HCEC 1CT (cell line): ENCODE data around the gene SLC35B2.
"Not testable (repeated sequence)": the region's sequence is repeated elsewhere in the genome, so short reads cannot be mapped to it uniquely, and the experiment has no call there.

Experiments
- DNase-seq: peaks from one replicate; pipeline ENCODE4 v3.0.0-alpha.2; 2017

Gene SLC35B2

GRCh38 chr6:44232676-44233566, 24.4 kb downstream of the SLC35B2 start:
- no peak for DNase-seq

- DNase-seq = not testable (repeated sequence)
These were observed 25.9 kb downstream of the SLC35B2 start for GRCh38 chr6:44231426-44231825.

- no peak for DNase-seq
These were observed 27.2 kb downstream of the SLC35B2 start for GRCh38 chr6:44230034-44230675.

GRCh38 chr6:44229376-44230033, 27.8 kb downstream of the SLC35B2 start:
- DNase-seq = no peak

DNA sequence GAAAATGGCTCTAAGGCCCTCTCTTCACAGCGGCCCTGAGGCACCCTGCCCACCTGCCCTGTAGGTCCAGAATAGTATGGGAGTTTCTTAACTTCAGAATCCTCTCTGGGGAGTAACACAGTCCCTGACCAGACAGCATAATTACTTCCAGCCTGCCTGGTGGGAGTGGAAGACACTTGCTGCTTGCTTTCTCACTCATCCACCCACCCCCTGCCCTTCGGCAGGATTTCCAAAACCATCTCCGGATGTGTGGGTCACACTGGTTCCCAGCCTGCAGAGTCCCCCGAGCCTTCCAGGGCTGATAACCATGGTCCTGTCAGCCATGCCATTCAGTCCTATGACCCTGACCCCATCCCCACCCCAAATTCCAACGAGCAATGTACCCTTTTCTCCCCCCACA, 28.5 kb downstream of the SLC35B2 start:
- no peak for DNase-seq

GRCh38 chr6:44228433-44228832, 28.9 kb downstream of the SLC35B2 start:
- no peak for DNase-seq

DNA sequence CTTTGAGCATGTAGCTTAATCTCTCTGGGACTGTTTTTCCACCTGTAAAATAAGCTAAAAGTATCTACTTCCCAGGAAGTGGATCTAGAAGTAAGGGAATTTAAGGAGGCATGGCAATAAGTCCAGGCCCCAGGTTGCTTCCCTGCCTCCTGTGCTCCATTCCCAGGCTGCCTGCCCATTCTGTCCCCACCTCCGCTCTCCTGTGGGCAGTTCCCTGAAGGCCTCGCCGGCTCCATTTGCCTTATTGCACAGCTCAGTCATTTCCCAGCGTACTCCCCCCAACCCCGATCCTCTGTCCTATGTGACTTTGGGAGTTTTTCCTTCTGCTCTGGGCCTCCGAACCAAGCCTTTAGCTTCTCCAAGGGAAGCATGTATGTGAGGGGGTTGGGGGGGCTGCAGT, 29.3 kb downstream of the SLC35B2 start:
- DNase-seq = no peak

- DNase-seq = no peak
These were observed 30.1 kb downstream of the SLC35B2 start for GRCh38 chr6:44227148-44227793.

DNA sequence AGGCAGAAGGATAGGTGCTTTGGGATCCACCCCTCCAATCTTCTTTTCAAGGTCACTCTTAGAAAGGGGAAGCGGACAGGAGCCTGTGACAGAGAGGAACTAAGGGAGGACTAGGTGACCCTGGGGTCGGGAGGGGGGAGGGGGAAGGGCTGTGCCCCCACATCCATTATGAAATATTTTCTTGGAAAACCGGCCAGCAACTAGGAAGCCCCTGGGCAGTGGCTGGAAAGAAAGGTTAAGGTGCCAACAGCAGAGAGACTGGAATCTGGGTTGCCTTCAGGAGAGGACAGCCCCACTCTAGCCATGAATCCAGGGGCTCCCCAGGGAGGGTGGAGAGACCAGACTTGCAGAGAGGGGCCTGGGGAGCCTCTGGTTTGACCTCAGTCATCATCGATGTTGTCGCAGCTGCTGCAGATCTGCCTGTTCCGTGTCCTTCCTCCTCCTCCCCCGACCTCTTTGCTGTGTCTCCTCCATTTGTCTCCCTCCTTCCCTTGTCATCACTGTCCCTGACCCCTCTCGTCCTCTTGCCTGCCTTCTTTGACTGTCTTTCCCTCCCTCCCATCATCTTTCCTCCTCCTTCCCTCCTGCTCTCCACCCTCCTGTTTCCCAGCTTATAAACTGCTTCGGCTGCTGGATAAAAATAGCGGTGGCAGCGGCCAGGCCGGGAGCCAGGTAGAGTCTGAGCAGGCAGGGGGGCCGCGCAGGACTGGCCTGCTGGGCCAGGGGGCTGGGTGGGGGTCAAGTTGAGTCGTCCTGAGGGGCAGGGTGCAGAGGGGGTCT, 30.8 kb downstream of the SLC35B2 start:
- no peak for DNase-seq

GRCh38 chr6:44225579-44226325, 31.6 kb downstream of the SLC35B2 start:
- no peak for DNase-seq

GRCh38 chr6:44224965-44225305, 32.4 kb downstream of the SLC35B2 start:
- DNase-seq = no peak

DNA sequence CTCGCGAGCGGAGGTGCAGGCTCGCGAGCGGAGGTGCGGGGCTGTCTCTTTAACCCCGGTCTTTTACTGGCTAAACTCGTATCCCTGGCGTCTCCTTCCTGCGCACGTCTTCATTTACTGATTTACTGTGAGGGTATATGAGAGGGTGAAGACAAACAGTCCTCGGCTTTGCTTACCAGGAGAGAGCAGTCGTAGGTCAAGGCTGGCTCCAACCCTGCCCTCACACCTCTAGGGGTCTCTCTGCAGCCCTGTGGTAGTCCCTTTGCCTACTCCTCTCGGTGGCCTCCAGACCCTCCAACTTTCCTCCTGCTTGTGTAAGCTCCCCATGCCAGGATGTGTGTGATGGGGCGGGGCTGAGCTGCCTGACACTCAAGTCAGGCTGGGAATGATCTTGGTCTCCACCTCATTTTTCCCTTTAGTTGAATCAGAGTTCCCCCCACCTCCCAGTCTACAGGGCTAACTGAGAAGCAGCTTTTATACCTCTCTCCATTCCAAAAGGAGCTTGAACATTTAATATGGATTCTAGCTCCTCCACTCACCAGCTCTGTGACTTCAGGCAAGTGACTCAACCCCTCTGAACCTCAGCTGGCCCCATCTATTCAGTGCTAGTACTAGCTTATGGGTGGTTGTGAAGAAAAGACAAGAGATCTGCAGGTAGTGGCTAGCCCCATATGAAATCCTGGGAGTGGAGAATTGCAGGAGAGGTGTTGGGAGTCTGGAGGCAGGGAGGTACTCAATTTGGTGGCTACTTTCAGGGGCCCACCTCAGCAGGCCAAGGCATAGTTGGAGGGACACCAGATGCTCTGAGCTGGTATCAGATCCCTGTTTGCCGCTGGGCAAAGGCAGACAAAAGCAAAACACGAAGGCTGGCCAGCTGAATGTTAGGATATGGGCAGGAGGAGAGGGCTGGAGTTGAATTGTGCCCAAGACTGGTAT, 33.0 kb downstream of the SLC35B2 start:
- DNase-seq = no peak

- peak; percentile 43 for DNase-seq
These were observed 33.9 kb downstream of the SLC35B2 start, which contains the start of gene SLC29A1 for GRCh38 chr6:44223319-44224028. TSS of gene SLC29A1 (plus strand) at chr6:44223595. CDS start at chr6:44227314, 3,719 bp downstream.

DNA sequence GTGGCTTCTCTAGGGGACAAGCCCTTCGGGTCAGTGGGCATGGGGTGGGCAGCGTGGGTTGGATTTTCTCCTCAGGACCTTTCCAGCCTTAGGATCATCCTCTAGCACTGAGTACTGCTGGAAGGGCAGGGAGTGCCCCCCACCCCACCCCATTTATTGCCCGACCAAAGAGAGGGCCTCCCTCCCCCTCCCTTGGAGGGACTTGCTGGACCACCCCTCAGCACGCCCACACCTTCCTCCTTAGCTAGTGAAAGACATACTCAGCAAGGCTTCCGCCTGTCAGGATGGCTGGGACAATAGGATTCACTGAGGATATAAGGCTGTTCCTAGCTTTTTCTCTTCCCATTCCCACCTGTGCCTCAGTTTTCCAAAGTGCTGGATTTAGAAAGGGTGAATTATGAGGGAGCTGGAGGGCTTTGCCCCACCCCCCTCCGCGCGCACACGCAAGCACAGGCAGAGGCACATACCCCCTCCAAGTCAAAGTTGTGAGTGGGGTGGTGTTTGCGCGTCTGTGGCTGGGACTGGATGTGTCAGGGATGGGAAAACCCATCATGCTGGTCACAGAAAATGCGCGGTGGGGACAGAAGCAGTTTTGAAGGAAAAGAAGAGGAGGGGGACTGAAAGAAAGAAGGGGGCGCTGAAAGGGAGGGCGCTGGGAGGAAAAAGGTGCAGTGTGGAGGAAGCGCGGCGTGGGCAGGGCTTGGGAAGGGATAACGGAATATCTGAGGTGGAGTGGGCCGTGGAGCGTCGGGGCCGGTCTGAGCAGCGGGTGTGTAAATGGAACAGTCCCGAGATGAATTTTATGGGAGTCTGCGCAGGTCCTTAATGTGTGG, 34.6 kb downstream of the SLC35B2 start:
- DNase-seq = peak; percentile 13

DNA sequence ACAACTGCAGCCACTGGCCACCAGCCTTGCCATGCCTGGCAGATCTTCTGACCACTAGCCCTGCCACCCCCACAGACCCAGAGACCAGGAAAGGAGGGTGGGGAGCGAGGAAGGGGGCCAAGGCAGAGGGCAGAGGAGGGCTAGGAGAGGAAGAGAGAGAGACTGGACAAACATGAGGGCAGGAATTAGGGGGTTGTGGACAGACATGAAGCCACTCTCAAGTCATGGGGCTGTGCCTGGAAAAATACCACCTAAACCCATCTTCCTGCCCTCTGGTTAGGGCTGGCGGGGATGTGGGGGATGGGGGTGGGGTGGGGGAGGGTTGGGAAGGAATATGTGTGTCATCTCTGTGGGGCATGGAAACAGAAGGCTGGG, 35.4 kb downstream of the SLC35B2 start:
- no peak for DNase-seq

DNA sequence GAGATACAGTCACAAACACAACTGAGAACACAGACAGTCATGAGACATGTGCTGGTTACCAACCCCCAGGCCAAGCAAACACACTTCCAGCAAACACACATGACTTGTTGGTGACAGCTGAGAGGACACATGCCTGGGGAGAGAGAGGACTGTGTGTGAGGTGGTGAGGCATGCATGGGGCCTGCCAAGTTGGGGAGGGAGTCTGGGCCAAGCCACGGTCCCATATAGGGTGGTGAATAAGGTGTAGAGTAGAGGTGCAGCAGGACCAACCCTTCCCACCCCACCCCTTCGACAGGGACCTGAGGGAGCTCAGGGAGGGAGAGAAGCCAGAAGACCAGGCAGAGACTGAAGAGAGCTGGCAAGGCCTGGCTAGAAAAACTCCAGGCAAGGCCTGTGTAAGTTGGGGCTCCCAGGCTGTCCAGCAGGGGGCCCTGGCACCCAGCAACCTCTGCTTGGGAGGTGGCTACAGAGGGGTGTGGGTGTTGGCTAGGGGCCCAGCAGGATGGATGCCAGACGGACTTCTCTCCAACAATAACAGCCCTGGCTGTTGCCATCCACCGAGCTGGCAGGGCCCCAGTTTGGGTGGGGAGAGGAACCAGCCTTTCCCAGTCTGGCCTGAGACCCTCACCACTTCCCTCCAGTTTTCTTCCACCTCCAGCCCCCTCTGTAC, 35.9 kb downstream of the SLC35B2 start:
- DNase-seq = peak; percentile 75

DNA sequence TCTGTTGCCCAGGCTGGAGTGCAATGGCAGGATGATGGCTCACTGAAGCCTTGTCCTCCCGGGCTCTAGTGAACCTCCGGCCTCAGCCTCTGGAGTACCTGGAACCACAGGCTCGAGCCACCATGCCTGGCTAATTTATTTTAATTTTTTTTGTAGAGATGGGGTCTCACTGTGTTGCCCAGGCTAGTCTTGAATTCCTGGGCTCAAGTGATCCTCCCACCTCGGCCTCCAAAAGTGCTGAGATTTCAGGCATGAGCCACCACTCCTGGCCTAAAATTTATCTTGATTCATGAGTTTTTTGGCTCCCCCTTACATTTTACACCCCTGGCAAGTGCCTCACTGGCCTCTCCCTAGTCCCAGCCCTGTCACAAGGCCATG, 36.4 kb downstream of the SLC35B2 start:
- no peak for DNase-seq
